ENCODE results near the gene BPIFB6. TPM values are rescaled to one million over a fixed set of nuclear protein-coding genes. Genes with fewer than 3 reads are reported as not detected.

Gene BPIFB6
- total and polyA plus RNA-seq, 11 donors, result not detected

DNA sequence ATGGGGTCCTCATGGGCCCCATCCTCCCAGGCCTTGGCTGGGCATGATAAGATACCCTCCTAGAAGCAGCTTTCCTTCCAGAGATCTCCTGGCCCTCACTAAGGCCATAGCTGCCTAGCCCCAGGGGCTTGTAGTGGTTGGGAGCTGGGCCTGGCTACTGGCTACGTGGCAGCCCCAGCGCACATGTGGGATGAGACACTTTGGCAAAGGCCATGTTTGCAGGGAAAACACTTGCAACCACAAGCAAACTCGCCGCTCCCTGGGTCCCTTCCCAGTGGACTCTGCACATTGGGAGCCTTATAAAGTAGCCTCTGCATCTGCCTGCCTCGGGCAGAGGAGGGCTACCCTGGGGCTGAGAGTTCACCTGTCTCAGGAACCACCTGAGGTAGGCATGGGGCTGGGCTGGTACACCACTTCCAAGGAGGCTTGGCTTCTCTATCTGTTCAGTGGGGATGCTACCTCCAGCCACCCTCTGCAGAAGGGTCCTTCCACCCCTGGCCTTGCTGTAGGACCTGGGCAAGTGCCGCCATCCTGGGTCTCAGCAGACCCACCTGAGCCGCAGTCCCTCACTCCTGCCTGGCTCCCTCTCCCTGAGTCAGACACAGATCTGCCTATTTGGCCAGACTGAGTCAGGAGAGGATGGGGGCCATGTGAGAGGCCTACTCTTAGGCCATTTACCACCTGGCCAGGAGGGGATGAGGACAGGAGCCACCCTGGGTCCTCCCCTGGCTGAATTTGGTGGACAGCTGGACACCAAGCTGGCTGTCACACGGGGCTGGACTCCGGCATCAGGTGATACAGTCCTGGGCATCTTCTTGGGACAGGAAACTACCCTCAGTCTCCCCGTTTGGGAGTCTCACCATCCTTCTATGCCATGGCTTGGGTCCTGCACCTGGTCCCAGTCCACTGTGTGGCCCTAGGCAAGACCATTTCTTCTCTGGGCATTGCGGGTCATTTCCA, 23.8 kb upstream of the BPIFB6 start, which contains the start of gene BPIFB2:
Gene BPIFB2 (plus strand): TSS at position 329 of the 960 bp plus-strand sequence. CDS start 871 bp downstream, outside the sequence.
- intact Hi-C loops (cut with DNase I), result no loop called here
- Histone ChIP-seq H3K36me3 (no peaks in the 10 kb centered on the region), H3K27me3 (no peaks in the 10 kb centered on the region), H3K27ac (no peak within 1 kb of the TSS), H3K9me3 (peaks cover 0 to 8% (median 0%) of the 10 kb centered on the region in 12 donors), H3K4me3 (no peak within 1 kb of the TSS), H3K4me1 (no peaks in the 10 kb centered on the region)
- WGBS, 4 donors, result 90 to 92% (median 91%) methylated on average over 9 to 11 of the region's 11 CpGs
- TF ChIP-seq POLR2A (IDR thresholded peaks at IDR 0.05) (no peak), CTCF (IDR thresholded peaks at IDR 0.05) (no peak)
- DNase-seq, result peak in 1 of 5 donors; percentile 29
- no peak for ATAC-seq

- H3K36me3 ChIP-seq, result no peaks in the 10 kb centered on the region
- H3K9me3 ChIP-seq, result peaks cover 0 to 8% (median 0%) of the 10 kb centered on the region in 12 donors
- no peaks in the 10 kb centered on the region for H3K4me1 ChIP-seq
- peaks cover 0 to 6% (median 0%) of the 10 kb centered on the region in 9 donors for H3K27me3 ChIP-seq
- intact Hi-C loops (cut with DNase I), result no loop called here
- ATAC-seq, result no peak
- DNase-seq, result peak in 1 of 5 donors; percentile 40
- TF ChIP-seq POLR2A (IDR thresholded peaks at IDR 0.05) (no peak), CTCF (IDR thresholded peaks at IDR 0.05) (no peak)
- no peak overlapping the region for H3K27ac ChIP-seq
- WGBS, 4 donors, result 83 to 88% (median 85%) methylated on average over 21 to 23 of the region's 23 CpGs
- H3K4me3 ChIP-seq, result no peak overlapping the region
These were observed 22.9 kb upstream of the BPIFB6 start for GRCh38 chr20:33008336-33009213.

DNA sequence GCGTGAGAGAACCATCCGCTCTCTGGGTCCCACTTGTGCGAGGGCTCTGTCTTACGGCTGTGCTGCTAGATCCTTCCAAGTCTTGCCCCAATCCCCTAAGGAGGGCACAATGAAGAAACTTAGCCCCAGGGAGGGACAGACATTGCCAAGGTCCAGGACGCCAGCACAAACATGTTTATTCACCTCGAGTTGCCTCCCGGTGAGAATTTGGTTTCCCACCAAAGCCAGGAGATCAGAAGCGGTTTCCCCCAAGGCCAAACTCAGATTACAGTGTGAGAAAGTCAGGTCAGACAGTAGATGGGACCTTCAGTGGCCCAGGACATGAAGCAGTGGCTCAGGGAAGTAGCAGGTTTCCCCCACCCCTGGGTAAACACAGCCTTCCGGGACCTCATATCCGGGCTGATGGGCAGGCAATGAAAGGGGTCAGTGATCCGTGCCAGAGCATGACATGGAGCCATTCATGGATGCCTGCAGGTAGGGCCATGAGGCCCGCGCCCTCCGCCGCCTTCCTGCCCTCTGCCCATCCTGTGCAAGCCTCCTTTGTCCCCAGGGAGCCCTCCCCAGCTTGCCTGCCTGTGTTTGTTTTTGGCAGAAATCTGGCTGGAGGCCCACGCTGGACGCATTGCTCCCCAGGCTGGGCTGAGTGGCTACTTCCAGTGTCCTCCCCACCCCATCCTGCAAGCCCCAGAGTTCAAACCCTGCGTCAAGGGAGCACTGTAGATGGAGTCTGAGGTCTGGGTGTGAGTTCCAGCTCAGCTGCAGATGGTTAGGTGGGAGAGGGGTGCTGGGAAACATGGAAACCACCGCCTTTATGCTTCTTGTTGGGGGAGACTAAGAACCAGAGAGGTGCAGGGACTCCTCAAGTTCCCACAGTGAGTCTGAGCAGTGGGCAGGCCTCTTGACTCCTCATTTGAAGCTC, 22.0 kb upstream of the BPIFB6 start:
- no peak overlapping the region for H3K4me3 ChIP-seq
- H3K4me1 ChIP-seq, result no peaks in the 10 kb centered on the region
- WGBS, 4 donors, result 57 to 66% (median 62%) methylated on average over 15 to 19 of the region's 19 CpGs
- ATAC-seq (no peak), DNase-seq (peak in 1 of 5 donors; percentile 44)
- TF ChIP-seq CTCF (IDR thresholded peaks at IDR 0.05) (no peak), POLR2A (IDR thresholded peaks at IDR 0.05) (no peak)
- H3K27me3 ChIP-seq, result peaks cover 0 to 8% (median 0%) of the 10 kb centered on the region in 9 donors
- no peaks in the 10 kb centered on the region for H3K36me3 ChIP-seq
- peaks cover 0 to 8% (median 0%) of the 10 kb centered on the region in 12 donors for H3K9me3 ChIP-seq
- intact Hi-C loops (cut with DNase I), result no loop called here
- no peak overlapping the region for H3K27ac ChIP-seq

All from heart left ventricle (tissue), 16 donors.